Body of pancreas (tissue), 4 donors: ENCODE results near the gene HABP2.

Experiments used
- CTCF ChIP-seq, 7 experiments: fragments of 450-650 bp in 4 of 7; fragments of 200-600 bp in 3 of 7; sonication (generic) in 3 of 7; IDR thresholded peaks; one replicate each; pipeline ENCODE4 v1.5.1; 2016 to 2019; ENCODE audit warnings: antibody characterized with exemption in 7 of 7
- POLR2A ChIP-seq, 3 donors: fragments of 450-650 bp; IDR thresholded peaks; one replicate each; pipeline ENCODE4 v1.6.1; 2016; ENCODE audit warnings: antibody characterized with exemption in 3 of 3, mild to moderate bottlenecking in 2 of 3

GRCh38 chr10:113620936-113621335 lies 68.1 kb downstream of the HABP2 start:
- TF ChIP-seq CTCF (IDR thresholded peaks at IDR 0.05) = no peak
- no peak for TF ChIP-seq POLR2A (IDR thresholded peaks at IDR 0.05)
